K562 (cell line): ENCODE data around the gene MYOZ1. TPM values are rescaled to one million over a fixed set of nuclear protein-coding genes. Genes with fewer than 3 reads are reported as not detected.

ENCODE experiments used
- CHD7 ChIP-seq: fragments of 200-600 bp; sonication (generic); IDR thresholded peaks from one replicate; pipeline ENCODE4 v1.6.1; 2012; ENCODE audit warnings: mild to moderate bottlenecking, low read depth, low read length, inconsistent platforms
- E2F5 ChIP-seq: sonication (generic); formaldehyde crosslinking; IDR thresholded peaks from 2 replicates; pipeline ENCODE4 v1.8.0; 2022; ENCODE audit warnings: mild to moderate bottlenecking, missing genetic modification reagents
- ELF4 ChIP-seq: fragments of 450-650 bp; formaldehyde crosslinking; IDR thresholded peaks from 2 replicates; pipeline ENCODE4 v1.4.0; 2022; ENCODE audit warnings: missing genetic modification characterization
- SOX6 ChIP-seq: fragments of 450-650 bp; IDR thresholded peaks from 2 replicates; pipeline ENCODE4 v1.6.1; 2014; ENCODE audit warnings: mild to moderate bottlenecking
- TAL1 ChIP-seq: fragments of 450-650 bp; IDR thresholded peaks from 2 replicates; pipeline ENCODE4 v1.6.1; 2016; ENCODE audit warnings: mild to moderate bottlenecking
- TCF15 ChIP-seq: fragments of 250-450 bp; sonication (Bioruptor Pico); IDR thresholded peaks from 2 replicates; pipeline ENCODE4 v1.8.0; 2022; ENCODE audit warnings: moderate library complexity, mild to moderate bottlenecking, inconsistent platforms
- TCF7 ChIP-seq: sonication (generic); IDR thresholded peaks from 2 replicates; pipeline ENCODE4 v1.6.1; 2016; ENCODE audit warnings: antibody characterized with exemption, borderline replicate concordance
- TOE1 ChIP-seq, 2 experiments: fragments of 450-650 bp in 1 of 2; sonication (generic) in 1 of 2; formaldehyde crosslinking in 1 of 2; IDR thresholded peaks; 2 replicates each; pipeline versions ENCODE4 v1.7.1 to v1.8.0; 2016 to 2022; ENCODE audit warnings: borderline replicate concordance in 2 of 2, mild to moderate bottlenecking in 2 of 2, antibody characterized with exemption in 1 of 2, inconsistent platforms in 1 of 2, low read depth in 1 of 2, missing genetic modification reagents in 1 of 2, moderate library complexity in 1 of 2
- ZBTB5 ChIP-seq: fragments of 450-650 bp; IDR thresholded peaks from 2 replicates; pipeline ENCODE4 v1.6.1; 2017; ENCODE audit warnings: antibody characterized with exemption
- ZNF445 ChIP-seq: fragments of 250-450 bp; sonication (Bioruptor Pico); IDR thresholded peaks from 2 replicates; pipeline ENCODE4 v1.4.0; 2020; ENCODE audit warnings: low read depth, mild to moderate bottlenecking, moderate library complexity
- ZNF586 ChIP-seq: fragments of 450-650 bp; formaldehyde crosslinking; conservative IDR thresholded peaks from 2 replicates; pipeline ENCODE4 v1.4.0; 2020; ENCODE audit warnings: mild to moderate bottlenecking, moderate library complexity
- ZNF696 ChIP-seq: fragments of 250-450 bp; sonication (Bioruptor Pico); conservative IDR thresholded peaks from 2 replicates; pipeline ENCODE4 v1.4.0; 2020; ENCODE audit warnings: mild to moderate bottlenecking, moderate library complexity
- polyA plus RNA-seq, 8 experiments: library from polyadenylated mRNA; depleted of rRNA in 4 of 8; stranded (reverse) in 5 of 8; unstranded in 3 of 8; fragments of >200 nt; fragmentation: Nextera tagmentation in 2 of 8; fragmentation: Illumina TruSeq in 1 of 8; extraction: Ambion mirVana in 2 of 8; extraction: Trizol in 1 of 8; gene quantifications; 2 replicates each; pipeline versions ENCODE4 v1.2.1 to v1.2.3, GENCODE V29; 2011 to 2014; ENCODE audit warnings: inconsistent platforms in 1 of 8, missing spikeins in 1 of 8
- total RNA-seq, 7 experiments: library from RNA; depleted of rRNA in 6 of 7; stranded (reverse); fragments of >200 nt in 6 of 7; fragmentation: Illumina TruSeq in 2 of 7; extraction: Trizol in 2 of 7; gene quantifications; 2 replicates each; pipeline versions ENCODE4 v1.2.1 to v1.2.3, GENCODE V29; 2011 to 2021; ENCODE audit warnings: low replicate concordance in 1 of 7

MYOZ1 gene
- total and polyA plus RNA-seq, 9 of the 15 experiments (the other 6 are each of a cell fraction or from before 2014, with no cell fraction given): 0.03 to 0.18 (median 0.07) TPM; not detected in 5

GRCh38 chr10:73591935-73592699, 49.2 kb downstream of the MYOZ1 start (continued):
- TF ChIP-seq ELF4 (no peak), TAL1 (no peak; the same call in 1 of the 2 replicates), TOE1 (IDR thresholded peaks at IDR 0.05; ENCODE audit: borderline replicate concordance) (peak; percentile 60; the same call in 1 of the 2 replicates), TOE1 (CRISPR knock-in tag; IDR thresholded peaks at IDR 0.05; ENCODE audit: borderline replicate concordance, low read depth) (no peak), ZBTB5 (no peak), CHD7 (no peak), TCF7 (no peak), SOX6 (no peak; the same call in 1 of the 2 replicates), ZNF445 (CRISPR knock-in tag) (no peak), ZNF696 (no peak), ZNF586 (no peak), E2F5 (CRISPR knock-in tag) (no peak), TCF15 (CRISPR knock-in tag) (no peak)
